ENCODE measurements around the gene SLC12A7.
A peak's percentile ranks its signal among the peaks of the same experiment; 100 is the strongest.

Gene SLC12A7

GRCh38 chr5:1136814-1137213, 25.0 kb upstream of the SLC12A7 start:
- Histone ChIP-seq H3K4me3 (ENCODE audit: low read length, poor library complexity, severe bottlenecking) (no peak overlapping the region), H3K9ac (ENCODE audit: low read depth, low read length, poor library complexity, severe bottlenecking) (no peak overlapping the region), H3K9me2 (replicated peaks; ENCODE audit: low read depth, low read length) (no peaks in the 10 kb centered on the region), H2AFZ (ENCODE audit: low read length) (no peak overlapping the region), H3F3A (ENCODE audit: low read depth) (no peaks in the 10 kb centered on the region), H4K20me1 (ENCODE audit: insufficient read depth, low read length, poor library complexity, severe bottlenecking) (no peaks in the 10 kb centered on the region), H3K4me2 (ENCODE audit: low read depth, low read length, poor library complexity, severe bottlenecking) (no peak overlapping the region), H3K27me3 (ENCODE audit: insufficient read depth, low read length, poor library complexity, severe bottlenecking) (no peaks in the 10 kb centered on the region), H3K36me3 (ENCODE audit: insufficient read depth, low read length) (no peaks in the 10 kb centered on the region), H3K9me3 (ENCODE audit: insufficient read depth, low read depth, low read length) (no peaks in the 10 kb centered on the region), H3K79me2 (ENCODE audit: insufficient read depth, low read length) (no peaks in the 10 kb centered on the region), H3K4me1 (ENCODE audit: insufficient read depth, low read length, poor library complexity, severe bottlenecking) (peaks cover 8% of the 10 kb centered on the region)
- TF ChIP-seq EZH2phosphoT487 (IDR thresholded peaks at IDR 0.05; ENCODE audit: borderline replicate concordance) = no peak
- no peak for TF ChIP-seq CTCF (conservative IDR thresholded peaks at IDR 0.05; ENCODE audit: low read length)

GRCh38 chr5:1135696-1136525, 24.0 kb upstream of the SLC12A7 start:
- Histone ChIP-seq H3K79me2 (ENCODE audit: insufficient read depth, low read length) (no peaks in the 10 kb centered on the region), H3K9me3 (ENCODE audit: insufficient read depth, low read depth, low read length) (no peaks in the 10 kb centered on the region), H3K4me2 (ENCODE audit: low read depth, low read length, poor library complexity, severe bottlenecking) (no peak overlapping the region), H3K27me3 (ENCODE audit: insufficient read depth, low read length, poor library complexity, severe bottlenecking) (no peaks in the 10 kb centered on the region), H3K9ac (ENCODE audit: low read depth, low read length, poor library complexity, severe bottlenecking) (no peak overlapping the region), H3K4me1 (ENCODE audit: insufficient read depth, low read length, poor library complexity, severe bottlenecking) (peaks cover 4% of the 10 kb centered on the region), H3K4me3 (ENCODE audit: low read length, poor library complexity, severe bottlenecking) (no peak overlapping the region), H3K9me2 (replicated peaks; ENCODE audit: low read depth, low read length) (no peaks in the 10 kb centered on the region), H3F3A (ENCODE audit: low read depth) (no peaks in the 10 kb centered on the region), H3K36me3 (ENCODE audit: insufficient read depth, low read length) (no peaks in the 10 kb centered on the region), H4K20me1 (ENCODE audit: insufficient read depth, low read length, poor library complexity, severe bottlenecking) (no peaks in the 10 kb centered on the region), H2AFZ (ENCODE audit: low read length) (no peak overlapping the region)
- TF ChIP-seq EZH2phosphoT487 (IDR thresholded peaks at IDR 0.05; ENCODE audit: borderline replicate concordance) = no peak
- no peak for TF ChIP-seq CTCF (conservative IDR thresholded peaks at IDR 0.05; ENCODE audit: low read length)

- TF ChIP-seq CTCF (conservative IDR thresholded peaks at IDR 0.05; ENCODE audit: low read length) (peak; percentile 24; the same call in 1 of the 2 replicates), EZH2phosphoT487 (IDR thresholded peaks at IDR 0.05; ENCODE audit: borderline replicate concordance) (no peak)
- Histone ChIP-seq H3K9ac (ENCODE audit: low read depth, low read length, poor library complexity, severe bottlenecking) (no peak overlapping the region), H3K9me3 (ENCODE audit: insufficient read depth, low read depth, low read length) (no peaks in the 10 kb centered on the region), H3K27me3 (ENCODE audit: insufficient read depth, low read length, poor library complexity, severe bottlenecking) (no peaks in the 10 kb centered on the region), H4K20me1 (ENCODE audit: insufficient read depth, low read length, poor library complexity, severe bottlenecking) (no peaks in the 10 kb centered on the region), H3K9me2 (replicated peaks; ENCODE audit: low read depth, low read length) (no peaks in the 10 kb centered on the region), H3K4me1 (ENCODE audit: insufficient read depth, low read length, poor library complexity, severe bottlenecking) (no peaks in the 10 kb centered on the region), H2AFZ (ENCODE audit: low read length) (no peak overlapping the region), H3K4me2 (ENCODE audit: low read depth, low read length, poor library complexity, severe bottlenecking) (no peak overlapping the region), H3K36me3 (ENCODE audit: insufficient read depth, low read length) (no peaks in the 10 kb centered on the region), H3K79me2 (ENCODE audit: insufficient read depth, low read length) (no peaks in the 10 kb centered on the region), H3K4me3 (ENCODE audit: low read length, poor library complexity, severe bottlenecking) (no peak overlapping the region), H3F3A (ENCODE audit: low read depth) (no peaks in the 10 kb centered on the region)
Observed at GRCh38 chr5:1134478-1134877, 22.6 kb upstream of the SLC12A7 start.

Data from Loucy (cell line).